ENCODE data around the gene PKP4.

PKP4 gene

GRCh38 chr2:158481116-158481515, 24.4 kb downstream of the PKP4 start:
- Histone ChIP-seq H3K9me3 (no peaks in the 10 kb centered on the region), H3K36me3 (no peaks in the 10 kb centered on the region), H3K4me3 (ENCODE audit: low read depth, low read length) (no peak overlapping the region), H3K27me3 (no peaks in the 10 kb centered on the region), H3K4me1 (no peaks in the 10 kb centered on the region)
- TF ChIP-seq CTCF (IDR thresholded peaks at IDR 0.05; ENCODE audit: low read depth, low read length), result no peak
- no peak for DNase-seq

GRCh38 chr2:158482594-158482993, 25.8 kb downstream of the PKP4 start:
- DNase-seq, result no peak
- no peaks in the 10 kb centered on the region for H3K4me1 ChIP-seq
- H3K9me3 ChIP-seq, result no peaks in the 10 kb centered on the region
- TF ChIP-seq CTCF (IDR thresholded peaks at IDR 0.05; ENCODE audit: low read depth, low read length), result no peak
- no peaks in the 10 kb centered on the region for H3K36me3 ChIP-seq
- no peaks in the 10 kb centered on the region for H3K27me3 ChIP-seq
- no peak overlapping the region for H3K4me3 ChIP-seq (ENCODE audit: low read depth, low read length)

GRCh38 chr2:158484892-158485556, 28.3 kb downstream of the PKP4 start:
- Histone ChIP-seq H3K9me3 (no peaks in the 10 kb centered on the region), H3K36me3 (no peaks in the 10 kb centered on the region), H3K27me3 (no peaks in the 10 kb centered on the region), H3K4me3 (ENCODE audit: low read depth, low read length) (no peak overlapping the region), H3K4me1 (no peaks in the 10 kb centered on the region)
- no peak for TF ChIP-seq CTCF (IDR thresholded peaks at IDR 0.05; ENCODE audit: low read depth, low read length)
- no peak for DNase-seq

- TF ChIP-seq CTCF (IDR thresholded peaks at IDR 0.05; ENCODE audit: low read depth, low read length), result no peak
- Histone ChIP-seq H3K36me3 (no peaks in the 10 kb centered on the region), H3K27me3 (no peaks in the 10 kb centered on the region), H3K9me3 (no peaks in the 10 kb centered on the region), H3K4me3 (ENCODE audit: low read depth, low read length) (no peak overlapping the region), H3K4me1 (no peaks in the 10 kb centered on the region)
- no peak for DNase-seq
These were observed 29.6 kb downstream of the PKP4 start for GRCh38 chr2:158486150-158486969.

GRCh38 chr2:158486970-158487325, 30.2 kb downstream of the PKP4 start:
- Histone ChIP-seq H3K27me3 (no peaks in the 10 kb centered on the region), H3K4me1 (no peaks in the 10 kb centered on the region), H3K4me3 (ENCODE audit: low read depth, low read length) (no peak overlapping the region), H3K9me3 (no peaks in the 10 kb centered on the region), H3K36me3 (no peaks in the 10 kb centered on the region)
- no peak for DNase-seq
- no peak for TF ChIP-seq CTCF (IDR thresholded peaks at IDR 0.05; ENCODE audit: low read depth, low read length)

- no peaks in the 10 kb centered on the region for H3K27me3 ChIP-seq
- TF ChIP-seq CTCF (IDR thresholded peaks at IDR 0.05; ENCODE audit: low read depth, low read length), result no peak
- H3K36me3 ChIP-seq, result no peaks in the 10 kb centered on the region
- H3K9me3 ChIP-seq, result no peaks in the 10 kb centered on the region
- no peak for DNase-seq
- H3K4me1 ChIP-seq, result no peaks in the 10 kb centered on the region
- no peak overlapping the region for H3K4me3 ChIP-seq (ENCODE audit: low read depth, low read length)
These were observed 30.7 kb downstream of the PKP4 start for GRCh38 chr2:158487419-158487818.

All from BE2C (cell line).